ENCODE results near the gene CLCN3.

CLCN3 gene

GRCh38 chr4:169644802-169645201 is 24.4 kb downstream of the CLCN3 start:
- Histone ChIP-seq H3K27ac (no peak overlapping the region), H3K4me3 (ENCODE audit: low read depth, low read length) (no peak overlapping the region), H3K27me3 (replicated peaks) (no peaks in the 10 kb centered on the region), H3K36me3 (replicated peaks) (peaks cover 4% of the 10 kb centered on the region)
- in situ Hi-C loops (cut with HindIII; ENCODE audit: low pct_ligation_motif_present, low sequenced_read_pairs) = no loop called here
- DNase-seq = no peak
- no peak for TF ChIP-seq CTCF (IDR thresholded peaks at IDR 0.05; ENCODE audit: low read depth, low read length, missing control alignments)

GRCh38 chr4:169645627-169646026 is 25.2 kb downstream of the CLCN3 start:
- in situ Hi-C loops (cut with HindIII; ENCODE audit: low pct_ligation_motif_present, low sequenced_read_pairs) = no loop called here
- H3K27ac ChIP-seq = no peak overlapping the region
- no peak for TF ChIP-seq CTCF (IDR thresholded peaks at IDR 0.05; ENCODE audit: low read depth, low read length, missing control alignments)
- DNase-seq = no peak
- peaks cover 4% of the 10 kb centered on the region for H3K36me3 ChIP-seq (replicated peaks)
- no peaks in the 10 kb centered on the region for H3K27me3 ChIP-seq (replicated peaks)
- H3K4me3 ChIP-seq (ENCODE audit: low read depth, low read length) = no peak overlapping the region

- H3K27ac ChIP-seq = no peak overlapping the region
- no peak for DNase-seq
- in situ Hi-C loops (cut with HindIII; ENCODE audit: low pct_ligation_motif_present, low sequenced_read_pairs) = no loop called here
These were observed 29.3 kb downstream of the CLCN3 start for GRCh38 chr4:169649545-169650226.

GRCh38 chr4:169650227-169650936 is 30.0 kb downstream of the CLCN3 start:
- Histone ChIP-seq H3K27ac (no peak overlapping the region), H3K27me3 (replicated peaks) (no peaks in the 10 kb centered on the region), H3K36me3 (replicated peaks) (no peaks in the 10 kb centered on the region), H3K4me3 (ENCODE audit: low read depth, low read length) (no peak overlapping the region)
- no peak for DNase-seq
- in situ Hi-C loops (cut with HindIII; ENCODE audit: low pct_ligation_motif_present, low sequenced_read_pairs) = no loop called here
- no peak for TF ChIP-seq CTCF (IDR thresholded peaks at IDR 0.05; ENCODE audit: low read depth, low read length, missing control alignments)

More at GRCh38 chr4:169649545-169650226, 29.3 kb downstream of the CLCN3 start:
- Histone ChIP-seq H3K27me3 (replicated peaks) (no peaks in the 10 kb centered on the region), H3K36me3 (replicated peaks) (peaks cover 3% of the 10 kb centered on the region), H3K4me3 (ENCODE audit: low read depth, low read length) (no peak overlapping the region)
- no peak for TF ChIP-seq CTCF (IDR thresholded peaks at IDR 0.05; ENCODE audit: low read depth, low read length, missing control alignments)

GRCh38 chr4:169652535-169652934 is 32.2 kb downstream of the CLCN3 start:
- Histone ChIP-seq H3K36me3 (replicated peaks) (no peaks in the 10 kb centered on the region), H3K27me3 (replicated peaks) (no peaks in the 10 kb centered on the region), H3K4me3 (ENCODE audit: low read depth, low read length) (no peak overlapping the region), H3K27ac (no peak overlapping the region)
- no peak for DNase-seq
- no peak for TF ChIP-seq CTCF (IDR thresholded peaks at IDR 0.05; ENCODE audit: low read depth, low read length, missing control alignments)
- in situ Hi-C loops (cut with HindIII; ENCODE audit: low pct_ligation_motif_present, low sequenced_read_pairs) = no loop called here
